IPS-20b (cell line): ENCODE results near the gene ADAMTS8.

Experiments used
- H3K27ac ChIP-seq: one replicate; pipeline ENCODE4 v1.5.1; 2013; ENCODE audit warnings: low read length
- H3K27me3 ChIP-seq: 2 replicates; pipeline ENCODE4 v1.6.1; 2013; ENCODE audit warnings: mild to moderate bottlenecking, low read length, inconsistent platforms; ENCODE audit not compliant: insufficient read depth
- H3K36me3 ChIP-seq: 2 replicates; pipeline ENCODE4 v1.6.1; 2013; ENCODE audit warnings: low read depth, mild to moderate bottlenecking, inconsistent platforms, low read length, moderate library complexity; ENCODE audit not compliant: insufficient read depth
- H3K4me1 ChIP-seq: 2 replicates; pipeline ENCODE4 v1.6.1; 2013; ENCODE audit warnings: mild to moderate bottlenecking, control low read depth, inconsistent platforms, low read length, moderate library complexity; ENCODE audit not compliant: insufficient read depth
- H3K4me3 ChIP-seq: 2 replicates; pipeline ENCODE4 v1.5.1; 2013; ENCODE audit warnings: mild to moderate bottlenecking, low read length, inconsistent platforms
- H3K9ac ChIP-seq: 2 replicates; pipeline ENCODE4 v1.6.1; 2013; ENCODE audit warnings: low read depth, mild to moderate bottlenecking, inconsistent platforms, low read length, moderate library complexity
- H3K9me3 ChIP-seq: 2 replicates; pipeline ENCODE4 v1.6.1; 2013; ENCODE audit warnings: mild to moderate bottlenecking, low read depth, low read length, inconsistent platforms; ENCODE audit not compliant: insufficient read depth

ADAMTS8 gene

GRCh38 chr11:130423541-130424142, 4.8 kb downstream of the ADAMTS8 start:
- no peak overlapping the region for H3K4me3 ChIP-seq
- no peaks in the 10 kb centered on the region for H3K9me3 ChIP-seq
- no peaks in the 10 kb centered on the region; the same call in 1 of the 2 replicates for H3K36me3 ChIP-seq
- no peak overlapping the region for H3K9ac ChIP-seq
- no peak overlapping the region for H3K27ac ChIP-seq
- no peaks in the 10 kb centered on the region; the same call in 1 of the 2 replicates for H3K4me1 ChIP-seq
- H3K27me3 ChIP-seq = peaks cover 40% of the 10 kb centered on the region

GRCh38 chr11:130422251-130422995, 6.0 kb downstream of the ADAMTS8 start:
- Histone ChIP-seq H3K4me1 (no peaks in the 10 kb centered on the region), H3K36me3 (no peaks in the 10 kb centered on the region; the same call in 1 of the 2 replicates), H3K4me3 (no peak overlapping the region), H3K9me3 (no peaks in the 10 kb centered on the region), H3K27ac (no peak overlapping the region), H3K27me3 (peaks cover 28% of the 10 kb centered on the region), H3K9ac (no peak overlapping the region)

GRCh38 chr11:130421697-130422096, 6.7 kb downstream of the ADAMTS8 start:
- H3K27ac ChIP-seq = no peak overlapping the region
- no peaks in the 10 kb centered on the region for H3K9me3 ChIP-seq
- no peak overlapping the region for H3K4me3 ChIP-seq
- H3K27me3 ChIP-seq = peaks cover 21% of the 10 kb centered on the region
- H3K36me3 ChIP-seq = no peaks in the 10 kb centered on the region; the same call in 1 of the 2 replicates
- no peaks in the 10 kb centered on the region for H3K4me1 ChIP-seq
- H3K9ac ChIP-seq = no peak overlapping the region

GRCh38 chr11:130421199-130421585, 7.2 kb downstream of the ADAMTS8 start:
- Histone ChIP-seq H3K9ac (no peak overlapping the region), H3K27ac (no peak overlapping the region), H3K4me3 (no peak overlapping the region), H3K36me3 (no peaks in the 10 kb centered on the region; the same call in 1 of the 2 replicates), H3K9me3 (no peaks in the 10 kb centered on the region), H3K27me3 (peaks cover 16% of the 10 kb centered on the region), H3K4me1 (no peaks in the 10 kb centered on the region)

GRCh38 chr11:130420478-130421198, 7.8 kb downstream of the ADAMTS8 start:
- H3K27ac ChIP-seq = no peak overlapping the region
- H3K27me3 ChIP-seq = peaks cover 10% of the 10 kb centered on the region

GRCh38 chr11:130418756-130419155, 9.7 kb downstream of the ADAMTS8 start:
- H3K4me3 ChIP-seq = no peak overlapping the region
- no peak overlapping the region for H3K9ac ChIP-seq
- H3K4me1 ChIP-seq = no peaks in the 10 kb centered on the region
- H3K36me3 ChIP-seq = no peaks in the 10 kb centered on the region; the same call in 1 of the 2 replicates
- no peak overlapping the region for H3K27ac ChIP-seq
- H3K9me3 ChIP-seq = no peaks in the 10 kb centered on the region
- H3K27me3 ChIP-seq = no peaks in the 10 kb centered on the region

More at GRCh38 chr11:130420478-130421198, 7.8 kb downstream of the ADAMTS8 start:
- Histone ChIP-seq H3K9me3 (no peaks in the 10 kb centered on the region), H3K36me3 (no peaks in the 10 kb centered on the region; the same call in 1 of the 2 replicates), H3K4me1 (no peaks in the 10 kb centered on the region), H3K9ac (no peak overlapping the region), H3K4me3 (no peak overlapping the region)

- Histone ChIP-seq H3K9ac (no peak overlapping the region), H3K9me3 (no peaks in the 10 kb centered on the region), H3K27me3 (no peaks in the 10 kb centered on the region), H3K4me1 (no peaks in the 10 kb centered on the region), H3K27ac (no peak overlapping the region), H3K4me3 (no peak overlapping the region), H3K36me3 (no peaks in the 10 kb centered on the region; the same call in 1 of the 2 replicates)
Measured at GRCh38 chr11:130418210-130418609, 10.2 kb downstream of the ADAMTS8 start.

GRCh38 chr11:130416906-130417305, 11.5 kb downstream of the ADAMTS8 start:
- no peaks in the 10 kb centered on the region for H3K27me3 ChIP-seq
- no peak overlapping the region for H3K4me3 ChIP-seq
- H3K9ac ChIP-seq = no peak overlapping the region
- H3K27ac ChIP-seq = no peak overlapping the region
- no peaks in the 10 kb centered on the region for H3K4me1 ChIP-seq
- H3K9me3 ChIP-seq = no peaks in the 10 kb centered on the region
- H3K36me3 ChIP-seq = no peaks in the 10 kb centered on the region; the same call in 1 of the 2 replicates

GRCh38 chr11:130416530-130416882, 11.9 kb downstream of the ADAMTS8 start:
- H3K36me3 ChIP-seq = no peaks in the 10 kb centered on the region; the same call in 1 of the 2 replicates
- H3K4me3 ChIP-seq = no peak overlapping the region
- H3K27me3 ChIP-seq = no peaks in the 10 kb centered on the region

GRCh38 chr11:130415731-130416529, 12.5 kb downstream of the ADAMTS8 start:
- Histone ChIP-seq H3K27me3 (no peaks in the 10 kb centered on the region), H3K4me3 (no peak overlapping the region), H3K9ac (no peak overlapping the region), H3K27ac (no peak overlapping the region), H3K36me3 (no peaks in the 10 kb centered on the region; the same call in 1 of the 2 replicates), H3K4me1 (no peaks in the 10 kb centered on the region), H3K9me3 (no peaks in the 10 kb centered on the region)

More at GRCh38 chr11:130416530-130416882, 11.9 kb downstream of the ADAMTS8 start:
- no peaks in the 10 kb centered on the region for H3K4me1 ChIP-seq
- no peak overlapping the region for H3K9ac ChIP-seq
- no peak overlapping the region for H3K27ac ChIP-seq
- H3K9me3 ChIP-seq = no peaks in the 10 kb centered on the region
